Ishikawa (cell line): Measurements from ENCODE around the gene RNF220.

Source experiments
- CEBPB ChIP-seq: IDR thresholded peaks from 2 replicates; pipeline ENCODE4 v1.6.1; 2012
- EP300 ChIP-seq: IDR thresholded peaks from 2 replicates; pipeline ENCODE4 v1.6.1; 2012; ENCODE audit warnings: borderline replicate concordance
- MAX ChIP-seq: IDR thresholded peaks from 2 replicates; pipeline ENCODE4 v1.6.1; 2012
- RAD21 ChIP-seq: IDR thresholded peaks from 2 replicates; pipeline ENCODE4 v1.6.1; 2012; ENCODE audit warnings: low read depth
- REST ChIP-seq: IDR thresholded peaks from 2 replicates; pipeline ENCODE4 v1.6.1; 2012; ENCODE audit warnings: low read depth, mild to moderate bottlenecking
- TAF1 ChIP-seq: IDR thresholded peaks from 2 replicates; pipeline ENCODE4 v1.6.1; 2012; ENCODE audit warnings: low read depth, mild to moderate bottlenecking
- YY1 ChIP-seq: IDR thresholded peaks from 2 replicates; pipeline ENCODE4 v1.6.1; 2012; ENCODE audit warnings: low read depth
- ZBTB7A ChIP-seq: IDR thresholded peaks from 2 replicates; pipeline ENCODE4 v1.6.1; 2012; ENCODE audit warnings: low read depth

- TF ChIP-seq YY1 (no peak), EP300 (no peak), TAF1 (no peak), REST (no peak), MAX (no peak; the same call in 1 of the 2 replicates), RAD21 (no peak), CEBPB (no peak), ZBTB7A (no peak)
Observed at GRCh38 chr1:44653107-44653964, 248.3 kb downstream of the RNF220 start.
